ENCODE measurements around the gene ANKRD44. TPM values are rescaled to one million over a fixed set of nuclear protein-coding genes. Genes with fewer than 3 reads are reported as not detected.
A peak's percentile ranks its signal among the peaks of the same experiment; 100 is the strongest.

The ANKRD44 gene
- total and polyA plus RNA-seq, 2 of the 8 experiments (the other 6 are each of a cell fraction or from before 2014, with no cell fraction given), result 1.2 to 1.3 TPM

- Histone ChIP-seq H3K27me3 (replicated peaks in 1 of 4; ENCODE audit: control insufficient read depth in 3 of 4, extremely low read depth in 1 of 4, insufficient read depth in 3 of 4, low read length in 3 of 4) (no peaks in the 10 kb centered on the region), H4K20me1 (replicated peaks in 1 of 2; ENCODE audit: control insufficient read depth in 1 of 2, insufficient read depth in 2 of 2, low read length in 2 of 2) (no peaks in the 10 kb centered on the region), H3K4ac (replicated peaks; ENCODE audit: insufficient read length, low read depth, low read length) (no peak overlapping the region), H3K27ac (ENCODE audit: low read depth, low read length) (no peak overlapping the region), H3K79me2 (ENCODE audit: control insufficient read depth in 1 of 2, insufficient read depth in 2 of 2, low read length in 2 of 2) (no peaks in the 10 kb centered on the region), H3K4me3 (ENCODE audit: extremely low read depth in 1 of 4, insufficient read depth in 2 of 4, low read depth in 3 of 4, low read length in 4 of 4) (no peak overlapping the region), H3K4me1 (replicated peaks in 1 of 4; ENCODE audit: control insufficient read depth in 3 of 4, insufficient read depth in 4 of 4, low read length in 3 of 4) (peaks cover 0 to 2% (median 0%) of the 10 kb centered on the region in 4 experiments; a peak in 2 of 7 replicates), H2BK120ac (replicated peaks; ENCODE audit: low read depth, low read length) (no peak overlapping the region), H3K23me2 (ENCODE audit: low read depth, low read length) (no peaks in the 10 kb centered on the region; the same call in 1 of the 2 replicates), H3K9ac (replicated peaks in 1 of 4; ENCODE audit: extremely low read depth in 1 of 4, low read depth in 3 of 4, low read length in 3 of 4) (no peak overlapping the region), H3K36me3 (ENCODE audit: control insufficient read depth in 2 of 4, insufficient read depth in 4 of 4, low read length in 3 of 4) (no peaks in the 10 kb centered on the region), H3K4me2 (ENCODE audit: insufficient read depth in 1 of 2, low read depth in 2 of 2, low read length in 2 of 2) (no peak overlapping the region), H4K8ac (ENCODE audit: extremely low read depth, insufficient read depth, low read length) (no peak overlapping the region), H3K9me3 (ENCODE audit: insufficient read depth in 2 of 2, low read depth in 1 of 2, low read length in 1 of 2) (no peaks in the 10 kb centered on the region), H2BK12ac (ENCODE audit: low read depth, low read length) (no peak overlapping the region), H2BK15ac (ENCODE audit: low read length) (no peak overlapping the region), H4K5ac (ENCODE audit: insufficient read length, low read depth, low read length) (no peak overlapping the region), H2AFZ (ENCODE audit: low read length) (peak overlapping the region; percentile 57; the same call in 1 of the 2 replicates), H3K18ac (ENCODE audit: extremely low read depth, low read length) (no peak overlapping the region), H3K23ac (ENCODE audit: insufficient read length) (no peak overlapping the region), H2BK5ac (ENCODE audit: low read depth, low read length) (no peak overlapping the region), H4K91ac (replicated peaks; ENCODE audit: insufficient read length, low read length) (no peak overlapping the region), H3K14ac (ENCODE audit: insufficient read length) (no peak overlapping the region), H3K56ac (replicated peaks; ENCODE audit: insufficient read length, low read depth, low read length) (no peak overlapping the region), H3K79me1 (ENCODE audit: low read depth, low read length) (no peaks in the 10 kb centered on the region), H2BK20ac (ENCODE audit: low read length) (no peak overlapping the region), H2AK5ac (ENCODE audit: low read depth, low read length) (no peak overlapping the region)
- FAIRE-seq (no peak), DNase-seq (ENCODE audit: low read depth in 1 of 2, low spot score in 2 of 2) (no peak)
- POLR2A ChIA-PET (ENCODE audit: partially characterized antibody), result no interaction called here
- CTCF ChIA-PET (ENCODE audit: partially characterized antibody), result interaction anchor here (1.9 kb wide), 1 partner anchor 70 kb away, joined by 5 read pairs; no protein-coding TSS in a partner anchor
- TF ChIP-seq FOSL1 (IDR thresholded peaks at IDR 0.05; ENCODE audit: insufficient read depth, low read depth, low read length) (no peak), TCF12 (IDR thresholded peaks at IDR 0.05; ENCODE audit: low read depth, low read length) (no peak), RAD21 (IDR thresholded peaks at IDR 0.05 in 1 of 2, conservative IDR thresholded peaks at IDR 0.05 in 1 of 2; ENCODE audit: low read depth in 2 of 2, low read length in 2 of 2) (no peak), RBBP5 (IDR thresholded peaks at IDR 0.05; ENCODE audit: borderline replicate concordance, low read depth, low read length) (no peak), RXRA (IDR thresholded peaks at IDR 0.05; ENCODE audit: insufficient read depth, low read depth, low read length) (no peak), TAF7 (optimal IDR thresholded peaks at IDR 0.05; ENCODE audit: borderline replicate concordance, low read depth, low read length) (no peak), KDM1A (IDR thresholded peaks at IDR 0.05; ENCODE audit: borderline replicate concordance, low read length) (no peak), GABPA (IDR thresholded peaks at IDR 0.05; ENCODE audit: borderline replicate concordance, insufficient read depth, low read length) (no peak), SP1 (IDR thresholded peaks at IDR 0.05; ENCODE audit: low read depth, low read length) (no peak), USF2 (IDR thresholded peaks at IDR 0.05; ENCODE audit: low read length) (no peak), JUND (IDR thresholded peaks at IDR 0.05; ENCODE audit: low read length) (no peak), CEBPB (IDR thresholded peaks at IDR 0.05; ENCODE audit: low read depth, low read length) (no peak)
- 86% methylated on average over 4 of the region's 4 CpGs; no CpG with 5 or more reads in 1 of the 2 experiments for WGBS, 2 experiments (ENCODE audit: extremely low coverage in 1 of 2, insufficient coverage in 1 of 2, insufficient read length in 1 of 2, insufficient replicate concordance in 2 of 2, low coverage in 1 of 2, low lambda C conversion rate in 2 of 2, missing lambda C conversion rate in 1 of 2)
Measured at GRCh38 chr2:196941398-196942078, 369.0 kb downstream of the ANKRD44 start.

Data from H1 (cell line).